Gastroesophageal sphincter (tissue), 4 donors: Measurements from ENCODE around the gene STK33. TPM values are rescaled to one million over a fixed set of nuclear protein-coding genes. Genes with fewer than 3 reads are reported as not detected.
A peak's percentile ranks its signal among the peaks of the same experiment; 100 is the strongest.

Experiments
- ATAC-seq: fragments of 150-250 bp; one replicate; pipeline ENCODE4 v1.9.1; 2016; ENCODE audit warnings: mild to moderate bottlenecking, moderate library complexity
- H3K27ac ChIP-seq, 4 donors: fragments of 200-600 bp; sonication (generic) in 3 of 4; 1 replicate in 3 of 4; 2 replicates in 1 of 4; pipeline ENCODE4 v1.5.1; 2016 to 2019
- H3K27me3 ChIP-seq: fragments of 200-600 bp; sonication (generic); one replicate; pipeline ENCODE4 v1.5.1; 2019
- H3K36me3 ChIP-seq, 2 donors: fragments of 200-600 bp; sonication (generic); one replicate each; pipeline ENCODE4 v1.5.1; 2019; ENCODE audit warnings: control low read depth in 1 of 2
- H3K4me1 ChIP-seq, 3 donors: fragments of 200-600 bp; sonication (generic); 1 replicate in 2 of 3; 2 replicates in 1 of 3; pipeline ENCODE4 v1.5.1; 2016 to 2019; ENCODE audit warnings: control low read depth in 2 of 3
- H3K4me3 ChIP-seq, 2 donors: fragments of 200-600 bp; sonication (generic); one replicate each; pipeline ENCODE4 v1.5.1; 2019; ENCODE audit warnings: mild to moderate bottlenecking in 1 of 2, moderate library complexity in 1 of 2
- H3K9me3 ChIP-seq, 3 donors: fragments of 200-600 bp; sonication (generic); one replicate each; pipeline ENCODE4 v1.5.1; 2017 to 2019; ENCODE audit warnings: control low read depth in 2 of 3
- CTCF ChIP-seq, 4 experiments: fragments of 200-600 bp in 2 of 4; fragments of 450-650 bp in 2 of 4; sonication (generic) in 1 of 4; IDR thresholded peaks; one replicate each; pipeline ENCODE4 v1.5.1; 2017 to 2019; ENCODE audit warnings: antibody characterized with exemption in 4 of 4, mild to moderate bottlenecking in 2 of 4, moderate library complexity in 2 of 4
- EP300 ChIP-seq: sonication (generic); formaldehyde crosslinking; IDR thresholded peaks from one replicate; pipeline ENCODE4 v1.6.1; 2017; ENCODE audit warnings: antibody characterized with exemption, mild to moderate bottlenecking
- POLR2A ChIP-seq, 2 donors: fragments of 450-650 bp; IDR thresholded peaks; one replicate each; pipeline ENCODE4 v1.6.1; 2017; ENCODE audit warnings: antibody characterized with exemption in 2 of 2, mild to moderate bottlenecking in 2 of 2, moderate library complexity in 1 of 2
- POLR2AphosphoS5 ChIP-seq: sonication (generic); formaldehyde crosslinking; IDR thresholded peaks from one replicate; pipeline ENCODE4 v1.6.1; 2017; ENCODE audit warnings: antibody characterized with exemption
- WGBS, 2 donors: methylation state at CpG; one replicate each; pipeline ENCODE4 v1.1.5; 2018; ENCODE audit warnings: low coverage in 1 of 2; 5-methylcytosine and 5-hydroxymethylcytosine counted together
- total RNA-seq, 4 donors: library from RNA; depleted of rRNA; stranded (reverse); fragments of >200 nt; gene quantifications; one replicate each; pipeline ENCODE4 v1.1.0, GENCODE V29; 2016

Gene STK33
- total RNA-seq, 4 donors from 2014 or later, result 15.7 to 25.6 (median 21.4) TPM

GRCh38 chr11:8624698-8625097 lies 30.7 kb upstream of the STK33 start:
- no peak for TF ChIP-seq CTCF (IDR thresholded peaks at IDR 0.05)
- TF ChIP-seq POLR2A (IDR thresholded peaks at IDR 0.05), result no peak
- TF ChIP-seq EP300, result no peak
- TF ChIP-seq POLR2AphosphoS5, result no peak
- Histone ChIP-seq H3K27ac (no peak overlapping the region), H3K4me1 (no peaks in the 10 kb centered on the region), H3K27me3 (no peaks in the 10 kb centered on the region), H3K36me3 (peaks cover 0 to 67% of the 10 kb centered on the region in 2 donors), H3K9me3 (no peaks in the 10 kb centered on the region), H3K4me3 (no peak overlapping the region)
- 100% methylated on average over 1 of the region's 2 CpGs; no CpG with 5 or more reads in 1 of the 2 donors for WGBS, 2 donors
- no peak for ATAC-seq

GRCh38 chr11:8621147-8621546 lies 27.1 kb upstream of the STK33 start:
- no peaks in the 10 kb centered on the region for H3K9me3 ChIP-seq
- H3K27me3 ChIP-seq, result no peaks in the 10 kb centered on the region
- no peak for ATAC-seq
- TF ChIP-seq CTCF (IDR thresholded peaks at IDR 0.05), result no peak
- TF ChIP-seq POLR2AphosphoS5, result no peak
- TF ChIP-seq EP300, result no peak
- no peak for TF ChIP-seq POLR2A (IDR thresholded peaks at IDR 0.05)
- peaks cover 0 to 97% of the 10 kb centered on the region in 2 donors for H3K36me3 ChIP-seq
- no peak overlapping the region for H3K27ac ChIP-seq
- H3K4me3 ChIP-seq, result no peak overlapping the region
- H3K4me1 ChIP-seq, result no peaks in the 10 kb centered on the region
- WGBS, 2 donors, result no CpG with 5 or more reads among the region's 4 CpGs

GRCh38 chr11:8617063-8617462 lies 23.0 kb upstream of the STK33 start:
- ATAC-seq, result no peak
- Histone ChIP-seq H3K27me3 (no peaks in the 10 kb centered on the region), H3K36me3 (peaks cover 0 to 78% of the 10 kb centered on the region in 2 donors), H3K4me1 (no peaks in the 10 kb centered on the region), H3K4me3 (no peak overlapping the region), H3K27ac (no peak overlapping the region), H3K9me3 (no peaks in the 10 kb centered on the region)
- 60 to 71% methylated on average over 1 to 2 of the region's 2 CpGs for WGBS, 2 donors
- TF ChIP-seq EP300, result no peak

GRCh38 chr11:8615291-8616032 lies 21.4 kb upstream of the STK33 start:
- WGBS, 2 donors, result 78 to 93% methylated on average over 4 of the region's 4 CpGs
- no peaks in the 10 kb centered on the region for H3K9me3 ChIP-seq
- H3K4me3 ChIP-seq, result no peak overlapping the region
- peaks cover 0 to 62% of the 10 kb centered on the region in 2 donors for H3K36me3 ChIP-seq
- no peak for TF ChIP-seq EP300
- no peak for TF ChIP-seq POLR2A (IDR thresholded peaks at IDR 0.05)
- no peak for TF ChIP-seq CTCF (IDR thresholded peaks at IDR 0.05)
- no peak for TF ChIP-seq POLR2AphosphoS5
- no peaks in the 10 kb centered on the region for H3K27me3 ChIP-seq
- no peak overlapping the region for H3K27ac ChIP-seq
- ATAC-seq, result no peak
- H3K4me1 ChIP-seq, result peaks cover 0 to 10% (median 0%) of the 10 kb centered on the region in 3 donors

- H3K27me3 ChIP-seq, result no peaks in the 10 kb centered on the region
- no peaks in the 10 kb centered on the region for H3K9me3 ChIP-seq
- H3K4me3 ChIP-seq, result no peak overlapping the region
- H3K4me1 ChIP-seq, result peaks cover 0 to 12% (median 0%) of the 10 kb centered on the region in 3 donors
- 87 to 95% methylated on average over 3 to 4 of the region's 4 CpGs for WGBS, 2 donors
- ATAC-seq, result no peak
- TF ChIP-seq POLR2AphosphoS5, result no peak
- no peak for TF ChIP-seq POLR2A (IDR thresholded peaks at IDR 0.05)
- H3K36me3 ChIP-seq, result peaks cover 0 to 52% of the 10 kb centered on the region in 2 donors
- no peak overlapping the region for H3K27ac ChIP-seq
Measured at GRCh38 chr11:8614497-8614896, 20.5 kb upstream of the STK33 start.

- Histone ChIP-seq H3K36me3 (peaks cover 0 to 38% of the 10 kb centered on the region in 2 donors), H3K9me3 (no peaks in the 10 kb centered on the region), H3K27me3 (no peaks in the 10 kb centered on the region), H3K27ac (peak overlapping the region in 1 of 4 donors; percentile 76), H3K4me1 (peaks cover 0 to 12% (median 0%) of the 10 kb centered on the region in 3 donors), H3K4me3 (no peak overlapping the region)
- no peak for ATAC-seq
- WGBS, 2 donors, result 100% methylated on average over 1 of the region's 1 CpG
- TF ChIP-seq POLR2AphosphoS5 (no peak), EP300 (no peak), CTCF (IDR thresholded peaks at IDR 0.05) (no peak), POLR2A (IDR thresholded peaks at IDR 0.05) (no peak)
Measured at GRCh38 chr11:8613036-8613435, 19.0 kb upstream of the STK33 start.
